NCI-H345 (cell line): Measurements from ENCODE around the gene PRKCE.
A peak's percentile ranks its signal among the peaks of the same experiment; 100 is the strongest.

Source experiments
- DNase-seq: peaks from one replicate; lab custom pipeline; 2025; lab: John Stamatoyannopoulos, UW

Gene PRKCE

GRCh38 chr2:45860136-45861121 lies 209.0 kb downstream of the PRKCE start:
- peak; percentile 24 for DNase-seq

DNA sequence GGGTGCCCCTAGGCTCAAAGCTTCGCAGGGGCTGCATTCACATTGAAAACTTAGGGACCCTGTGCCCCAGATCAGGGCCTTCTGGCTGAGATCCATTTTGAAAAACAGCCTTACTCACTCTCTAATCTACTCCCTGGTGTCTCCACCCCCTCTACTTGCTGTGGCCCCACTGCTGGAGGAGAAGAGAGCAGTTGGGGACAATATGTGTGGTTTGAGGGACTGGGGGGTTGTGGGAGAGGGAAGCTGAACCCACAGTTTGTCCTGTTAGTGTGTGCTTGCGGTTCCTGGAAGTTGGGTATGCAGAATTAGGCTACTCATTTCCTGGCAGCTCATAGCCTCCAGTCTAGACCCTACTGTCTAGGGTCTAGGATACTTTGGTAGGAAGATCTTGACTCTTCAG lies 211.4 kb downstream of the PRKCE start:
- DNase-seq = no peak

- DNase-seq = no peak
These were observed 212.6 kb downstream of the PRKCE start for GRCh38 chr2:45864121-45864520.

- no peak for DNase-seq
These were observed 215.9 kb downstream of the PRKCE start for GRCh38 chr2:45867349-45867748.

DNA sequence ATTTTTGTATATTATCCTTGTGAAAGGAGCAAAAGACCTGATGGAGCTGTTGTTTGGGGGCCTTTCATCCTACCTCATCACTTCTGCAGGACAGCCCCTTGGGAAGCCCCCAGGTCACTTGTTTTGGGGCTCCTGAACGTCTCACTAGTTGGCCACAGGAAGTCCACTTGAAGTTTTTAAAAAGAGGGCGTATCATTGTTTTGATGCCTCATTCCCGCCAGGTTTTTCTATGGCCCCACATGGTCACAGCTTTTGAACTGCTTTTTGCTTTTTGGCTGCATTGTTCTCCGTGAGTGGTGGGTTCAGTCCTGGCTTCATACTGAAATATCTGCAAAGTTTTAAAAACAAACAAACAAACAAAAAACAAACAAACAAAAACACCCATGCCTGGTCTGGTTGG lies 216.3 kb downstream of the PRKCE start:
- no peak for DNase-seq

- DNase-seq = no peak
These were observed 217.7 kb downstream of the PRKCE start for GRCh38 chr2:45869165-45869501.

DNA sequence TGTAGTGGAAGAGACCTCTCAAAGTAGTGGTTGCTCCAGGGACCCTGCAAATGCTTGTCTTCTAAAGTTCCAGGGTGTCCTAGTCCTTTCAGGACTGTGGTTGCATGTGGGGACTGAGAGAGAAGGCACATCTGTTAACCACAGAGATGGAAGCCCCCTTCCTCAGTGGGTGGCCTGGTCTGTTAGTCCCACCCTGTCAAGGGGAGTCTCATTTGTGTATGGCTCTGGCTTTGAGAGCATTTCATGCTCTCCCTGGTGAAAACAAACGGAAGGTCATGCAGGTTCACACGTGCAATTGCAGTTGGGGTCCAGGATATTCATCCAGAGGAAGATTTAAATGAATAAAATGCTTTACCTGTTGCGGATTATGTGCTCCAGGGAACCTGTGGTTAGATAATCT lies 219.6 kb downstream of the PRKCE start:
- DNase-seq = no peak

GRCh38 chr2:45871541-45871940 lies 220.1 kb downstream of the PRKCE start:
- DNase-seq = no peak

GRCh38 chr2:45872211-45872610 lies 220.7 kb downstream of the PRKCE start:
- no peak for DNase-seq

- DNase-seq = no peak
These were observed 222.9 kb downstream of the PRKCE start for GRCh38 chr2:45874344-45874743.

DNA sequence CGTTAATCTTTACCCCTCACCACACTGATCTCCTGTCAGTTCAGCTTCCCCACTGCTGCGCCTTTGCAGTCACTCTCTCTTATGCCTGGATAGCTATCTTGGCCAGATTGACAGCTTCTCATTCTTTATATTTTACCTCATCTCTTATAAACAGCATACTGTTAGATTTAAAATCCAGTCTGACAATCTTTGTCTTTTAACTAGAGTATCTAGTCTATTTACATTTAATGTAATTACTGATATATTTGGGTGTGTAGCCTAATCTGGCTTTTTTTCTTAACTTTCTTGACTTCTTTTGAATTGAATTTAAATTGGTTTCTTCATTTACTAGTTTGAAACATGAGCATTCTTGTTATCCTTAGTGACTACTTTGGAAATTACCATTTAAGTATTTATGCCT lies 225.1 kb downstream of the PRKCE start:
- DNase-seq = no peak

GRCh38 chr2:45879406-45879805 lies 227.9 kb downstream of the PRKCE start:
- DNase-seq = no peak

- DNase-seq = no peak
These were observed 228.5 kb downstream of the PRKCE start for GRCh38 chr2:45879936-45880335.

- no peak for DNase-seq
These were observed 230.6 kb downstream of the PRKCE start for GRCh38 chr2:45881970-45882581.

- DNase-seq = no peak
These were observed 231.5 kb downstream of the PRKCE start for GRCh38 chr2:45882707-45883602.

- no peak for DNase-seq
These were observed 232.1 kb downstream of the PRKCE start for GRCh38 chr2:45883603-45884000.

- DNase-seq = no peak
These were observed 232.7 kb downstream of the PRKCE start for GRCh38 chr2:45884126-45884525.

DNA sequence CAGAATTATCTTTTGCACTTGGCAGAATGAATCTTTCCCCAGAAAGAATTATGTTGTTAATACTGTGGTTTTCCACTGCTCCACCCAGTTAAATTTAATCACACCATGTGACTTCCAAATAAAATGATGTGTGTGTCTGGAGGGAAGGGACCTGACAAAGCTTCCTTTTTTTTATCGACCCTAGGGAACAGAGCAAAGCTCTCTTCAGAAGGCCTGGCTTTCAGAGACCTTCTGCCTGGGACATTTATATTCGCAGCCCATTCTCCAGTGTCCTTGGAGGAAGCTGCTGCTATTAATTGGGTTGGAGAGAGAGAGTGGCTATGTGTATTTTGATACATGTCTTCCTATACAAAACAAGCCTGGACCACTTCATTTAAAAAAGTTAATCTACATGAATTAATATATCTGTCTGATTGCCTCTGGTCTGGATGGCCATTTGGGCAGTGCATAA lies 233.7 kb downstream of the PRKCE start:
- no peak for DNase-seq

- DNase-seq = no peak
These were observed 234.7 kb downstream of the PRKCE start for GRCh38 chr2:45886171-45886663.

DNA sequence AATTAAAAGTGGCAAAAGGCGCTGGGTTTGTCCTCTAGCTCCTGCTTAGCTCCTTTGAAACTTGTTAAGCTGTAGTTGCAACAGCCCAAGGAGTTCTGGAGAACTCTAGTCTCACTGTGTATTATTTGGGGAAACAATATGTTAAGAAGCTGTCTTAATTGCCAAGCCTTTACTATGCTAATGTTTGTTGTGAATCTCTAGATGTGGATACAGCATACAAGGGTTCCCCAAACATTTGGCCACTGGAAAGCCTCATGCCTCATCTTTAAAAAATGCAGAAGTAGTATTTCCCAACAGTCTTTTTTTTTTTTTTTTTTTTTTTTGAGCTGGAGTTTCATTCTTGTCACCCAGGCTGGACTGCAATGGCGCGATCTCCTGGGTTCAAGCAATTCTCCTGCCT lies 236.7 kb downstream of the PRKCE start:
- no peak for DNase-seq

DNA sequence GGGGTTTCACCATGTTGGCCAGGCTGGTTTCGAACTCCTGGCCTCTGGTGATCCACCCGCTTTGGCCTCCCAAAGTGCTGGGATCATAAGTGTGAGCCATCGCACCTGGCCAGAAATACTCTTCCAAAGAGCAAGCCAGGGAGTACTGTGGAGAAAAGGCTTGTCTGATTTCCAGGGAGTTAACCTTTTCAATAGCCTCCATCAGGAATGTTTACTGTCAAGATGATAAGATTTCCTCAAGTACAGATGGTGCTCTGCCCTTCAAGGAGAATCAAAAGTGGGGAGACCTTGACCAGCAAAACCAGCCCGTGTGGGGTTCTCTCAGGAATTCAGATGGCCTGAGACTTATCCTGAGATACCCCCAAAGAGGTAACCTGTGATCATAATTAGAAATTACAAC lies 237.2 kb downstream of the PRKCE start:
- DNase-seq = no peak

- DNase-seq = peak; percentile 78
These were observed 237.6 kb downstream of the PRKCE start for GRCh38 chr2:45889053-45889452.
